SK-N-SH (cell line): ENCODE results near the gene CHTF18. TPM values are rescaled to one million over a fixed set of nuclear protein-coding genes. Genes with fewer than 3 reads are reported as not detected.

Source experiments
- CTCF ChIA-PET: fragments of 300-600, 350-600 bp; formaldehyde crosslinking; extraction: SDS; loops from one replicate; lab custom pipeline; 2021; lab: Yijun Ruan, JAX
- POLR2A ChIA-PET: fragments of 350-600 bp; sonication (Branson Sonifier 250); formaldehyde crosslinking; extraction: SDS; loops from one replicate; lab custom pipeline; 2020; ENCODE audit warnings: antibody characterized with exemption, inconsistent platforms; lab: Yijun Ruan, JAX
- DNase-seq: peaks from one replicate; pipeline ENCODE4 v3.0.0; 2012
- H2AFZ ChIP-seq: fragments of 200-600 bp; sonication (generic); 2 replicates; pipeline ENCODE4 v1.8.1; 2016; ENCODE audit warnings: antibody characterized with exemption, mild to moderate bottlenecking, low read depth
- H3F3A ChIP-seq: fragments of 200-600 bp; sonication (generic); replicated peaks from 2 replicates; pipeline ENCODE3; 2016; ENCODE audit warnings: antibody characterized with exemption, mild to moderate bottlenecking; ENCODE audit not compliant: insufficient read depth
- H3K27ac ChIP-seq, 2 experiments: fragments of 200-500 bp in 1 of 2; fragments of 200-600 bp in 1 of 2; sonication (Bioruptor generic) in 1 of 2; sonication (generic), shearing (Covaris generic) in 1 of 2; 2 replicates each; pipeline versions ENCODE4 v1.5.1 to v1.6.1; 2014 to 2016; ENCODE audit warnings: low read depth in 2 of 2, inconsistent platforms in 1 of 2, low read length in 1 of 2, mild to moderate bottlenecking in 1 of 2, mixed read lengths in 1 of 2
- H3K27me3 ChIP-seq: fragments of 200-600 bp; sonication (generic), shearing (Covaris generic); 2 replicates; pipeline ENCODE4 v1.6.1; 2016; ENCODE audit warnings: mixed run types; ENCODE audit not compliant: insufficient read depth
- H3K36me3 ChIP-seq, 2 experiments: fragments of 200-500 bp in 1 of 2; fragments of 200-600 bp in 1 of 2; sonication (Bioruptor generic) in 1 of 2; sonication (generic) in 1 of 2; replicated peaks in 1 of 2; 2 replicates each; pipeline versions ENCODE3 to v1.5.1; 2014 to 2016; ENCODE audit warnings: low read length in 1 of 2, mild to moderate bottlenecking in 1 of 2; ENCODE audit not compliant: insufficient read depth in 2 of 2, control insufficient read depth in 1 of 2
- H3K4me1 ChIP-seq, 2 experiments: fragments of 200-500 bp in 1 of 2; fragments of 200-600 bp in 1 of 2; sonication (Bioruptor generic) in 1 of 2; sonication (generic), shearing (Covaris generic) in 1 of 2; 2 replicates each; pipeline versions ENCODE4 v1.5.1 to v1.6.1; 2014 to 2016; ENCODE audit warnings: low read depth in 1 of 2, low read length in 1 of 2, mixed run types in 1 of 2; ENCODE audit not compliant: insufficient read depth in 2 of 2, control insufficient read depth in 1 of 2
- H3K4me2 ChIP-seq: fragments of 200-600 bp; sonication (generic), shearing (Covaris generic); 2 replicates; pipeline ENCODE4 v1.6.1; 2017; ENCODE audit warnings: mixed run types
- H3K4me3 ChIP-seq, 2 experiments: fragments of 200-500 bp in 1 of 2; fragments of 200-600 bp in 1 of 2; sonication (Bioruptor generic) in 1 of 2; sonication (generic), shearing (Covaris generic) in 1 of 2; 2 replicates each; pipeline versions ENCODE4 v1.5.1 to v1.8.1; 2014 to 2016; ENCODE audit warnings: low read depth in 2 of 2, inconsistent platforms in 1 of 2, low read length in 1 of 2, mild to moderate bottlenecking in 1 of 2, mixed read lengths in 1 of 2, moderate library complexity in 1 of 2
- H3K79me2 ChIP-seq: fragments of 200-600 bp; sonication (generic); 2 replicates; pipeline ENCODE4 v1.8.1; 2017; ENCODE audit warnings: mild to moderate bottlenecking; ENCODE audit not compliant: insufficient read depth
- H3K9ac ChIP-seq: fragments of 200-600 bp; sonication (generic); 2 replicates; pipeline ENCODE4 v1.6.1; 2017; ENCODE audit warnings: mixed run types
- H3K9me2 ChIP-seq: fragments of 200-600 bp; sonication (generic); 2 replicates; pipeline ENCODE4 v1.6.1; 2017; ENCODE audit warnings: mixed run types
- H3K9me3 ChIP-seq: fragments of 200-600 bp; sonication (generic); 2 replicates; pipeline ENCODE4 v1.6.1; 2017; ENCODE audit warnings: mixed run types, mild to moderate bottlenecking, moderate library complexity
- H4K20me1 ChIP-seq: fragments of 200-600 bp; sonication (generic); 2 replicates; pipeline ENCODE4 v1.6.1; 2017; ENCODE audit warnings: mild to moderate bottlenecking, mixed run types; ENCODE audit not compliant: insufficient read depth
- CHD2 ChIP-seq: fragments of 150-350 bp; IDR thresholded peaks from 2 replicates; pipeline ENCODE4 v1.6.1; 2018; ENCODE audit warnings: low read length; ENCODE audit not compliant: partially characterized antibody
- ELF1 ChIP-seq: IDR thresholded peaks from 2 replicates; pipeline ENCODE4 v1.4.0; 2012
- EP300 ChIP-seq, 2 experiments: IDR thresholded peaks; 2 replicates each; pipeline versions ENCODE4 v1.4.0 to v1.6.1; 2012; ENCODE audit warnings: borderline replicate concordance in 1 of 2, low read depth in 1 of 2, low read length in 1 of 2
- EZH2phosphoT487 ChIP-seq: fragments of 200-600 bp; sonication (generic); IDR thresholded peaks from 2 replicates; pipeline ENCODE4 v1.6.1; 2017; ENCODE audit warnings: low read depth, mixed run types, mild to moderate bottlenecking, antibody characterized with exemption, moderate library complexity, borderline replicate concordance
- FOXJ3 ChIP-seq: sonication (generic); formaldehyde crosslinking; IDR thresholded peaks from 2 replicates; pipeline ENCODE4 v1.5.1; 2020; ENCODE audit warnings: mild to moderate bottlenecking, missing genetic modification reagents
- FOXM1 ChIP-seq: IDR thresholded peaks from 2 replicates; pipeline ENCODE4 v1.4.0; 2012; ENCODE audit warnings: low read depth, mild to moderate bottlenecking
- GABPA ChIP-seq: IDR thresholded peaks from 2 replicates; pipeline ENCODE4 v1.4.0; 2012; ENCODE audit warnings: low read depth, mild to moderate bottlenecking
- JUND ChIP-seq: IDR thresholded peaks from 2 replicates; pipeline ENCODE4 v1.4.0; 2012
- POLR2AphosphoS5 ChIP-seq: IDR thresholded peaks from 2 replicates; pipeline ENCODE4 v1.6.1; 2012; ENCODE audit warnings: low read depth, low read length
- RAD21 ChIP-seq: IDR thresholded peaks from 2 replicates; pipeline ENCODE4 v1.6.1; 2012; ENCODE audit warnings: mild to moderate bottlenecking, low read length
- REST ChIP-seq: IDR thresholded peaks from 2 replicates; pipeline ENCODE4 v1.6.1; 2012; ENCODE audit warnings: mild to moderate bottlenecking, low read depth, low read length, moderate library complexity
- RXRA ChIP-seq: IDR thresholded peaks from 2 replicates; pipeline ENCODE4 v1.4.0; 2012; ENCODE audit warnings: low read depth, mild to moderate bottlenecking, borderline replicate concordance
- TAF1 ChIP-seq: IDR thresholded peaks from 2 replicates; pipeline ENCODE4 v1.6.1; 2012; ENCODE audit warnings: low read depth, mild to moderate bottlenecking, low read length, moderate library complexity, borderline replicate concordance
- TCF12 ChIP-seq: IDR thresholded peaks from 2 replicates; pipeline ENCODE4 v1.4.0; 2012
- USF1 ChIP-seq: IDR thresholded peaks from 2 replicates; pipeline ENCODE4 v1.4.0; 2012; ENCODE audit warnings: low read depth, borderline replicate concordance
- WGBS: methylation state at CpG from one replicate; pipeline ENCODE4 v1.1.6; 2017; ENCODE audit warnings: low lambda C conversion rate; 5-methylcytosine and 5-hydroxymethylcytosine counted together
- polyA plus RNA-seq, 3 experiments: library from polyadenylated mRNA; depleted of rRNA; stranded (reverse); fragments of >200 nt; gene quantifications; 2 replicates each; pipeline ENCODE4 v1.2.3, GENCODE V29; 2012
- TF ChIP-seq, protein P1 (sequence below): IDR thresholded peaks from 2 replicates; pipeline ENCODE4; 2012
- TF ChIP-seq, protein P2 (sequence below): IDR thresholded peaks from 2 replicates; pipeline ENCODE4 v1.4.0; 2012; ENCODE audit warnings: low read depth

Gene CHTF18
- polyA plus RNA-seq, 1 of the 3 experiments (the other 2 are of a cell fraction) = 17.7 TPM

DNA sequence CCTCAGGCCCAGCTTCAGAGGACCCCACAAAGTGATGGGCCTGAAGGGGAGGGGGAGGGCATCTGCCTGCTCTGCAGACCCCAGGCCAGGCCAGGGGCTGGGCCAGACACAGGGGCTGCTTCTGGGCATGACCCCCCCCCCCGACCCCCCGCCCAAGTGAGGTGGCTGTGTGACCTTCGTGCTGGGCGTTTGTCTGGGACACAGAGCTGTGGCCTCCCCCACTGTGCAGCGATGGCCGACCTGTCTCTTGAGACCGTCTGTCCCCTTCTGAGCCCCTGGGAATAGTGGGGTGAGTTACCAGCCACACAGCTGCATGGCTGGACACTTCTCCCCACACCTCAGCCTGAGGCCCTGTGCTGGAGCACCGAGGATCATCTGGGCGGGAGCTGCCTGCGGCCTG, 47.0 kb downstream of the CHTF18 start:
- Histone ChIP-seq H3K9me2 (no peaks in the 10 kb centered on the region), H3K4me2 (no peak overlapping the region), H4K20me1 (no peaks in the 10 kb centered on the region), H3K36me3 (no peaks in the 10 kb centered on the region), H3K9me3 (peaks cover 6% of the 10 kb centered on the region; the same call in 1 of the 2 replicates), H3K4me3 (no peak overlapping the region), H3K79me2 (no peaks in the 10 kb centered on the region), H2AFZ (no peak overlapping the region), H3F3A (no peaks in the 10 kb centered on the region), H3K27ac (no peak overlapping the region), H3K4me1 (no peaks in the 10 kb centered on the region), H3K9ac (no peak overlapping the region), H3K27me3 (peaks cover 42% of the 10 kb centered on the region)
- no peak for DNase-seq
- 15% methylated on average over 3 of the region's 10 CpGs for WGBS
- ChIA-PET CTCF (interaction anchor here (1.5 kb wide), 1 partner anchor 220 kb away, joined by 5 read pairs; no protein-coding TSS in a partner anchor), POLR2A (no interaction called here)
- TF ChIP-seq GABPA = no peak
- TF ChIP-seq RAD21 = no peak
- TF ChIP-seq RXRA = no peak
- TF ChIP-seq TCF12 = no peak
- no peak for TF ChIP-seq USF1
- no peak for TF ChIP-seq JUND
- no peak for TF ChIP-seq CHD2
- no peak for TF ChIP-seq EZH2phosphoT487
- TF ChIP-seq TAF1 = no peak
- TF ChIP-seq REST = no peak
- TF ChIP-seq, protein P1, sequence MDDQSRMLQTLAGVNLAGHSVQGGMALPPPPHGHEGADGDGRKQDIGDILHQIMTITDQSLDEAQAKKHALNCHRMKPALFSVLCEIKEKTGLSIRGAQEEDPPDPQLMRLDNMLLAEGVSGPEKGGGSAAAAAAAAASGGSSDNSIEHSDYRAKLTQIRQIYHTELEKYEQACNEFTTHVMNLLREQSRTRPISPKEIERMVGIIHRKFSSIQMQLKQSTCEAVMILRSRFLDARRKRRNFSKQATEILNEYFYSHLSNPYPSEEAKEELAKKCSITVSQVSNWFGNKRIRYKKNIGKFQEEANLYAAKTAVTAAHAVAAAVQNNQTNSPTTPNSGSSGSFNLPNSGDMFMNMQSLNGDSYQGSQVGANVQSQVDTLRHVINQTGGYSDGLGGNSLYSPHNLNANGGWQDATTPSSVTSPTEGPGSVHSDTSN = no peak
- TF ChIP-seq FOXM1 = no peak
- no peak for TF ChIP-seq POLR2AphosphoS5
- no peak for TF ChIP-seq ELF1
- TF ChIP-seq, protein P2, sequence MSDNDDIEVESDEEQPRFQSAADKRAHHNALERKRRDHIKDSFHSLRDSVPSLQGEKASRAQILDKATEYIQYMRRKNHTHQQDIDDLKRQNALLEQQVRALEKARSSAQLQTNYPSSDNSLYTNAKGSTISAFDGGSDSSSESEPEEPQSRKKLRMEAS = no peak
- no peak for TF ChIP-seq FOXJ3 (CRISPR knock-in tag)
- no peak for TF ChIP-seq EP300 (IDR thresholded peaks at IDR 0.05; ENCODE audit: borderline replicate concordance in 1 of 2, low read depth in 1 of 2, low read length in 1 of 2)
